Measurements from ENCODE around the gene TLE3. TPM values are rescaled to one million over a fixed set of nuclear protein-coding genes. Genes with fewer than 3 reads are reported as not detected.

Gene TLE3
- total RNA-seq, 1 donor from 2014 or later, result 14.1 TPM

DNA sequence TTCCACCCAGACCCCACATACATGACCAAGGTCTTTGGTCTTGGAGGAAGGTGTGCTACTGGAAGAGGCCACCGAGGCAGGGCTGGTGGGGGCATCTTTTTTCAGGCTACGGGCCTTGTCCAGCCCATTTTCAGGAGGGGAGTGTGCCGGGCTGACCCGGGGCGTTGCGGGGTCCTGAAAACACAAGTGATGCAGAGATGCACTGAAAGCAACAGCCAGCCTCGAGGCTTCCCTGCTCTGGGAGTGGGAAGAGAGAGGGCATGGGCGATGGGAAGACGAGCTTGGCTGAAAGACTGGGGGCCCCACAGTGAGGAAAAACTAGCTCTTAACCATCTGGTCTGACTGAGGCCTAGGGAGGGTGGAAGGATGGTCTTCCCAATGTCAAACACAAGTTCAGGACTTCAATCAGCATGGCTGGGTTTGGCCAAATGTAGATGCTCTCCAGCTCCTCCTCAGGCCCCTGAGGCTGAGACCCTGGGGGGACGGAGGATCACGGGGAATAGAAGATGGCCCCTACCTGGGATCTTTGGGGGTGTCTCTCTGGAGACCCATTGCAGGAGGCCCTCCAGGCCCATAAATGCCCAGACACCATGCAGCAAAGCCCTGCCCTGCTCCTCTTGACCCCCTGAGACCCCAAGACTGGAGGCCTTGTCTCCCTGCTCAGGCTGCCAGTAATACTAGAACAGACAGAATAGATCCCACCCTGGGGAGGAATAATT, 38.9 kb downstream of the TLE3 start:
- DNase-seq (ENCODE audit: missing footprints) (no peak), ATAC-seq (no peak)
- intact Hi-C loops (cut with DNase I), result no loop called here

DNA sequence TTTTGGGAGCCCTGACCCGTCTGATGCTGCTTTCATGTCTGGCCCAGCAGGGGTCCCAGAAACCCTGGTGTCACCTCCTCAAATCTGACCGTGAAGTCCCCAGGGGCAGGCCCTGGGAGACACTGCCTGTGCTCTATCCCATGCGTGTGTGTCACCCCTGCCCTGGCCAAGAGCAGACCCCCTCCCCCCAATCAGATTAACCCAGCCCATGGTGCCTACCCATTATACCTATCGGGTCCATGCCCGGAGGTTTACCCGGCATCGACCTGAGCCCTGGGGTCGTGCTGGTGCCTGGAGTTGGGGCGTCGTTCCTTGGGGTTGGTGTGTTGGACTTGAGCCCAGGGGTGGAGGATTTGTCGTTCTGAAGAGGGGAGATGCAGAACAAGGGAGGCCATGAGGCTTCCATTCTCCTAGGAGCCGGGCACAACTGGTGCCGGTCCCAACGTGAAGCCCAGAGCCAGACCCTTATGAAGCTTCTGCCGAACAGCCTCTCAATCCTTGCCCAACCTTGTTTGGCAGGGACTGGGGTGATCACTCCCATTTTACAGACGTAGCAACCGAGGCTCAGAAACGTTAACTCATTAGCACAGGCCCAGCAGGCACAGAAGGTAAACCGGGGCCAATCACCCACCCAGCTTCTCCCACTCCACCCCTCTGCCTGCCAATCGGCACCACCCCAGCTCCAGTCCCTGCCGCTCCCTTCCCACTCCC, 39.6 kb downstream of the TLE3 start:
- no peak for ATAC-seq
- no peak for DNase-seq (ENCODE audit: missing footprints)
- intact Hi-C loops (cut with DNase I), result no loop called here

DNA sequence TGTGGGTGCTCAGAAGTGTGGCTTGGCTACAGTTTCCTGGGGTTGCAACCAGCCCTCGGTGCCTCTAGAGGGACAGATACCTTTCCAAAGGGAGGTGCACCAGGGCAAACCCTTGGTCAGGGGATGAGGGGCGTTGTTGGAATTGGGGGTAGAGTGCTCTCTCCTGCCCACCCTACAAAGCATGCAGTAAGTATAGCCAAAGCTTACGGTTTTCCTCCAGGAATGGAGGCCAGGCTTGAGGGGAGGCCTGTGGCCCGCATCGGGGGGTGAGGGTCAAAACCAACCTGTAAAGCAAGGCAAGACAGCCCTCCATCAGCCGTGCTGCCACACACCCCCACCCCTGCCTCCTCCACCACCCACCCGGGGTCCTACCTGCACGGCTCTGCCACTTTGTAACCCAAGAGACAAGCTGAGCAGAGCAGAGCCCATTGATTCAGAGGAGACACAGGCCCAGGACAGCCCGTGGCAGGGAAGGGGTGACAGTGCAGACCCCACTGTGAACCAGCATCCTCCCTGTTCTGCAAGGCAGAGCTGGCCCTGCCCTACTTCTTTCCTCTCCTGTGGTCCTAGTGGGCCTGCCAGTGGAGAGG, 41.5 kb downstream of the TLE3 start:
- DNase-seq (ENCODE audit: missing footprints), result no peak
- no peak for ATAC-seq
- intact Hi-C loops (cut with DNase I), result no loop called here

DNA sequence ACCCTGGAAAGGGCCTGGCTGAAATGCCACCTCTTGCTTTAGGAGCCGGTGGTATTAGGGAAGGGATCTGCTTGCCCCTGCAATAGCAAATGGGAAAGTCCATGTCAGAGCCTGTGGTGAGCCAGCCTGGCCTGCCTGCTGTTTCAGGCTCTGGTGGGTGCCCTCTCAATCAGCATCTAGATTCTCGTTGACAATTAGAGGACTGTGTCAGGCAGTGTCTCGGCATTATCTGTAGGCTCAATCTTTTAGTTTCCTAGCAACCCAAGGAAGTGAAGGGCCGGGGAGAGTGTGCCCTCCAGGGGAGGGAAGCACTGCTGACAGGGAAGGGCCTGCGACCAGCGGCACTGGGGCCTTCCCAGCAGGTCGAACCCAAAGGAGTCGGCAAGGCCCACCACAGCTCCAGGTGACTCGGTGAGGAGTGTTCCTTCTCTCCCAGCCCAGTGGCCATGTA, 42.1 kb downstream of the TLE3 start:
- no peak for ATAC-seq
- DNase-seq (ENCODE audit: missing footprints), result no peak
- intact Hi-C loops (cut with DNase I), result no loop called here

DNA sequence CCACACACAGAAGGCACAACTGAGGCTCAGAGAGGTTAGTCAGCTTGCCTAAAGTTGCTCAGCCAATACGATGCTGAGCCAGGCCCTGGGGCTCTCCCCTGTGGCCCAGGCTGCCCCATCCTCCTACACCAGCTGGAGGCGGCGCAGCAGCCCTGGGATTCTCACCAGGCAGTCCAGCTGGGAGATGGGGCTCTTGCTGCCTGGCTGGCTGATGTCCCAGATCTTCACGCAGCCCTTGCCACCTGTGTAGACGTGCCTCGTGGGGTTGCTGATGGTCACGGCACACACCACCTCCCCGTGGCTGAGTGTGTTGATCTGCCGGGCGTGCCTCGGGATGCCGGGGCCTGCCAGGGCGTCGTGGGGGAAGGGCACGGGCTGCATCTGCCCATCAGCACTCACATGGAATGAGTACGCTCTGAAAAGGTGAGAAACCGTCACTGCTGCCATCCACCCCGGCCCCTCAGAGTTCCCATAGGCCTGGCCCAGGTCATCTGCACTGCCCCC, 42.8 kb downstream of the TLE3 start:
- DNase-seq (ENCODE audit: missing footprints) (no peak), ATAC-seq (no peak)
- intact Hi-C loops (cut with DNase I), result no loop called here

- DNase-seq (ENCODE audit: missing footprints), result no peak
- ATAC-seq, result no peak
- intact Hi-C loops (cut with DNase I), result no loop called here
Observed at GRCh38 chr15:70054366-70054765, 43.4 kb downstream of the TLE3 start.

- DNase-seq (ENCODE audit: missing footprints), result no peak
- no peak for ATAC-seq
- intact Hi-C loops (cut with DNase I), result no loop called here
Observed at GRCh38 chr15:70053716-70054229, 43.9 kb downstream of the TLE3 start.

- intact Hi-C loops (cut with DNase I), result no loop called here
- DNase-seq (ENCODE audit: missing footprints) (no peak), ATAC-seq (no peak)
Observed at GRCh38 chr15:70053001-70053715, 44.6 kb downstream of the TLE3 start.

DNA sequence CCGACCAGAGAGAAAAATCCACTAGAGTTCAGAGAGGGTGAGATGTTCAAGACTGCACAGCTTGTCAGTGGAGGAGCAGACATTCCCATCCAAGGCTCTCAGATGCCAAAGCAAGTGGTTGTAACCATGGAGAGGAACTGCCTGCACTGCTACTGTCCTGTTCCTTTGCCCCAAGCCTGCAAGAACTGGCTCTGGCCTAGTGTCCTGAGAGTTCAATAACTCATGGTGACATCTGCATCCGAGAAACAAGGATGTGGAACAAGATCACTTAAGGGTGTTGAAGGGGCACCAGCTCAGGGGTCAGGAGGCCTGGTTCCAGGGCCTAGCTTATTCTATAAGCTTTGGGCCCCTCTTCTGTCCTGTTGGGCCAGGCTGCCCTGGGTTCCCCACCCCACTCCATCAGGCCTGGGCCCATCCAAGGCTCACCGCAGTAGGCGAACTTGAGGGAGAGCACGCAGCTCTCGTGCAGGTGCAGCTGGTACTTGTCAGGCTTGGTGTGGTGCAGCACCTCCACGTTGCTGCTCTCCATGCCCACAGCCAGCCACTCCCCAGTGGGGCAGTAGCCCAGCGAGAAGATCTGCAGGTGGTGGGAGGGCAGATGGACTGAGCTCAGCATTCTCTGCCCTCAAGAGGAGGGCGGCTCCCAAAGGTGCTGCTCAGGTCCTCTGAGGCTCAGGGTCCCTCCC, 45.6 kb downstream of the TLE3 start:
- ATAC-seq, result no peak
- intact Hi-C loops (cut with DNase I), result no loop called here
- DNase-seq (ENCODE audit: missing footprints), result no peak

- no peak for ATAC-seq
- intact Hi-C loops (cut with DNase I), result no loop called here
- no peak for DNase-seq (ENCODE audit: missing footprints)
Observed at GRCh38 chr15:70050970-70051369, 46.7 kb downstream of the TLE3 start.

- DNase-seq (ENCODE audit: missing footprints), result no peak
- intact Hi-C loops (cut with DNase I), result no loop called here
- ATAC-seq, result no peak
Observed at GRCh38 chr15:70050441-70050840, 47.3 kb downstream of the TLE3 start.

DNA sequence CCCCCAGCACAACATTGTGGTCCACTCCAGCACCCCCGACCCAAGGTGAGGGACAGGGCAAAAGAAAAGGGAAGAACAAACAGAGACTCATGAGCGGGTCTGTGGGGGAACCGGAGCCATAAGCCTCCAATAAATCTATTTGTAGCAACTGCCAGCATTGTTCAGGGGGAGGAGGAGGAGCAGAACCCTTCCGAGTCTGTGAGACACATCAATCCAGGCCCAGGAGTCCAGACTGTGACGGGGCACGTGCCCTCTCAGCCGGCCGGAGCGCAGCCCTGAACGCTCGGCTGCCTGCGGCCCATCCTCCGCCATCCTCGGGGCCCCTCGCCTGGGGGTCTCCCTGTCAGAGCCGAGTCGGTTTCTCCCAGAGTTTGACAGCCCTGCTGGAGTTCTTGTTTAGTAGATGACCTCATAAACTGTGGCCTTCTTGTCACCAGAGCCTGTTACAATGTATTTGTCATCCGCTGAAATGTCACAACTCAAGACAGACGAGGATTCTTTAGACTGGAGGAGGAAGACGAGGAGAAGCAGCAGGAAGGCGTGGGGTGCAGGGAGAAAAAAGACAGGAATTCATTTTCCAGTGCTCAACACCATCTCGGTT, 47.9 kb downstream of the TLE3 start:
- intact Hi-C loops (cut with DNase I), result no loop called here
- DNase-seq (ENCODE audit: missing footprints) (no peak), ATAC-seq (no peak)

DNA sequence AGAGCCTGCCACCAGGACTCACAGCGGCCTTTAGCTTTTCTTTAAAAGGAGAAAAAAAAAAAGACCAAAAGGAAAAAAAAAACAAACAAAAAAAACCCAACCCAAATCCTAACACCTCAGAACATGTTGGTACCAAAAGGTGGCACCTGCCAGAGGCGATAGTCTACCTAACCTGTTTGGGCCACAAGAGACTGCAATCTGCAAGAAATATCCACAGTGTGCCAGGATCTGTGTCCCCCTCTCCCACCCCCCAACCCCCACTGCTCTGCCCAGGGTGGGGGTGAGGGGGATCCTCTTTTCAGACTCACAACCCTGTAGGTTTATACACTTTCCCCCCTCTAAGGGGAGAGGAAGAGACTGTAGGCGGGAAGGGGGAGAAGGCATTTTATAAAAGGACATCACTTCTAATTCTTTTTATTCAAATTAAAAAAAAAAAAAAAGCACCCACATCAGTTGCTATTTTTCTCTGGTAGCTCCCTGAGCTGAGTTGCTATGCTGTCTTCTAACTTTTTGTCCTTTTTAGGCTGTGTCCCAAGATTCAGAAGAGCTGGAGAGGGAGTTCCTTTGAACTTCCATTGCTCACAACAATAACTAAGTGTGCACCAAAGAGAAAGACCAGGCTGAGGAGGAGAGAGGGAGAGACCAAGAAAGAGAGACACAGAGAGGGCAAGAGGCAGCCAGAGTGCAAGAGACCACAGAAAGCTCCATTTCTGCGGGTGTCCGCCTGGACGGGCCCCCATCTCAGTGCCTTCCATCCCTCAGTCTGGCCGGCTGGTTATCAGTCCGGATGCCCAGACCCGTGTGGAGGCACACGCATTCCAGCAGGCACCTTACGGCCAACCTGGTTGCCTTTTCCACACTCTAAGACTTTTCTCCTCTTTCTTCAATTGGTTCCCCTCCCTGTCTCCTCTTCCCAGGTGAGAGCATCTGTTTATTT, 48.9 kb downstream of the TLE3 start:
- intact Hi-C loops (cut with DNase I), result no loop called here
- no peak for DNase-seq (ENCODE audit: missing footprints)
- no peak for ATAC-seq

GRCh38 chr15:70048198-70048565, 49.5 kb downstream of the TLE3 start:
- DNase-seq (ENCODE audit: missing footprints) (no peak), ATAC-seq (no peak)
- intact Hi-C loops (cut with DNase I), result no loop called here

DNA sequence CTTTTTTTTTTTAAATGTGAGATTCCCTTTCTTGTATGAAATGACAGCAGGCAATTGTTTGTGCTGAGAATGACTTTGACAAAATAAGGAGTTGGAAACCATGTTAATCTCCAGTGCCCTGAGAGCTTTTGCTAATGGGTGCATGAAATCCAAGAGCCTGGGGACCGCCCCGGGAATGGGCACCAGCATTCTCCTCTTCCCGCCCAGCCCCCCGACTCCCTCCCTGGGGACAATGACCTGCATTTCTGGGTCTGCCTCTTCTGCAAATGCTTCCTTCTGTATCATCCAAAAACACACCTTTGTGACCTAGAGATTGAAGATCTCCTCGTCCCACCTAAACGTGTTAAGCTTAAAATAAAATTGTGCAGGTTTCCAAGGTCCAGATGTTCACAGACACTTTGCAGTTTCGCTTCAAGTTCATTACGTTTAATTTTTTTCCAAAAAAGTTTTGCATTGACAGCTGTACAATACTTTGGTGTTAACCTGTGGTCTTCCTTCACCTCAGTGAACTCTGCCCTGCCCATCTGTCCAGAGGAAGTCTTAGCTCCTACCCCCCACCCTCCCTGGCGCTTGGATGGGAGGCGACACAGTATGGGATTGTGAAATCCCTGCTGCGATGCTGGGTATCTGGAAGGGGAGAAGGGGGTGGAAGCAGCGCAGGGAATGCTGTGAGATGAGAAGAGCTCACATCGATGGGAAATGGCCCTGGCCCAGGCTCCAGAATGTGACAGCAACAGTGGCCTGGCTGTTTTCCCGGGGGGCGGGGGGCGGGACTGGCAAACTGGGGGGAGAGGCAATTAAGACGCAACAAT, 50.1 kb downstream of the TLE3 start:
- ATAC-seq (peak; percentile 58), DNase-seq (ENCODE audit: missing footprints) (no peak)
- intact Hi-C loops (cut with DNase I), result no loop called here

DNA sequence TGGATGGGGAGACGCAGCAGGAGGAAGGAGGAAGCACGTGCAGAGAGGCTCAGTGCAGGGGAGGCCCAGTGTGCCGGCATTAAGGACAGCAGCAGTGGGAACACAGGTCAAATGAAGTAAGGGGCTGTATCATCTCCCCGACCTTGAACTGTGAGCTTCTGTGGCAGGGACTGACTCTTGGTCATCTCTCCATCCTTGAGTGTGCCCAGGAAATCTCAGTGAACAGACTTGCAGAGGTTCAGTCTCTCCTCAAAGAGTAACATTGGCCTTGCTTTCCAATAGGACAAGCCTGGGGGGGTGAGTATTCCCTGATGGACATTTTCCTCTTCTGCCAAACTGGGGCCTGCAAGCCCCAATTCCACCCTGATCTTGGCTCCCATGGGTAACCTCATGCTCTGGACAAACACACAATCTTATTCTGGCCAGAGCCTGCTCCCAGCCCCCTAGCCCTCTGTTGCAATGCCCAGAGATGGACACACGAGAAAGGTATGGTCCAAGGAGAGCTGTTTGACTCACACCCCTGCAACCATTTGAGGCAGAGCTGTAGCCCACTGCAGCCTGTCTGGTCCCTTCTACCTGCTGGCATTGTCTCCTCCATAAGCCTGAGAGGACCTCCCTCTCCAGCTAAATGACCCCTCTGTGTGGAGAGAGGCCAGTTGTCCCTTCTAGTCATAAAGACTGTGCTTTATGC, 50.9 kb downstream of the TLE3 start:
- DNase-seq (ENCODE audit: missing footprints) (no peak), ATAC-seq (no peak)
- intact Hi-C loops (cut with DNase I), result no loop called here
